ENCODE data around the gene TTC39A. TPM values are rescaled to one million over a fixed set of nuclear protein-coding genes. Genes with fewer than 3 reads are reported as not detected.

The TTC39A gene
- total RNA-seq, 1 experiment from 2014 or later = not detected

DNA sequence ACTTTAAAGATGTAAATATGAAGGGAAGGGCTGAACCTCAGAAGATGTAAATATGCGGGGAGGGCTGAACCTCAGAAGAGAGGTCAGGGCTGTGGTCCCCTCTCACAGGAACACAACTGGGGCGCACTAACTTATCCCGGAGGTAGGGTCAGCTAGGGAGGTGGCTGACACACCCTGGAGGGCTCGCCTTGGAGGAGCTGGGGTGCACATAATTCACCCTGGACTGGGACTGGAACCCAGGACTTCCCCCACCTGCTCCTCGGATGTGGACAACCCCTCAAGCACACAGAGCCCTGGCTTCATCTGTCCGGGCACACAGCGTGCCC lies 13.9 kb upstream of the TTC39A start:
- H3K9me3 ChIP-seq (ENCODE audit: low read length) = no peaks in the 10 kb centered on the region
- H3K4me2 ChIP-seq (ENCODE audit: low read depth, low read length, poor library complexity, severe bottlenecking) = no peak overlapping the region
- H3K27me3 ChIP-seq (ENCODE audit: low read length) = no peaks in the 10 kb centered on the region
- no peaks in the 10 kb centered on the region for H4K20me1 ChIP-seq (ENCODE audit: insufficient read depth, low read depth, low read length)
- H3K4me1 ChIP-seq (ENCODE audit: low read length) = peaks cover 39% of the 10 kb centered on the region
- no peaks in the 10 kb centered on the region for H3K9me2 ChIP-seq (replicated peaks; ENCODE audit: insufficient read depth, low read length)
- no peaks in the 10 kb centered on the region for H3K79me2 ChIP-seq (ENCODE audit: low read length)
- no peak for DNase-seq
- H2AFZ ChIP-seq (ENCODE audit: low read length) = no peak overlapping the region
- no peak overlapping the region for H3K9ac ChIP-seq (ENCODE audit: low read length)
- no peak overlapping the region for H3K27ac ChIP-seq (ENCODE audit: low read length)
- H3K36me3 ChIP-seq (ENCODE audit: insufficient read depth, low read length) = no peaks in the 10 kb centered on the region
- no peak overlapping the region for H3K4me3 ChIP-seq (ENCODE audit: low read length)

DNA sequence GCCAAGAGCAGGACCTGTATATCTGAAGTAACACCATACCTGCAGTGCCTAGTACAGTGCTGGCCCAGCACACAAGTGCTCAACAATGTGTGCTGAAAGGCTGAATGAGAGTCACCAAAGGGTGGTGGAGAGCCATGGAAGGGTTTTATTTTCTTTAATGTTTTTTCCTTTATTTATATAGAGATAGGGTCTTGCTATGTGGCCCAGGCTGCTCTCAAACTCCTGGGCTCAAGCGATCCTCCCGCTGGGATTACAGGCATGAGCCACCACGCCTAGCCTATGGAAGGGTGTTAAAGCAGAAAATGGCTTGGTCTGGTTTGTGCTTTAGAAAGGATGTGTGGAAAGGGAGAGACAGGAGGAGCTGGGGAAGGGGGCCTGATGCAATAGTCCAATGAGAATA lies 13.3 kb upstream of the TTC39A start:
- H3K4me3 ChIP-seq (ENCODE audit: low read length) = no peak overlapping the region
- no peaks in the 10 kb centered on the region for H3K9me3 ChIP-seq (ENCODE audit: low read length)
- no peak for DNase-seq
- no peaks in the 10 kb centered on the region for H4K20me1 ChIP-seq (ENCODE audit: insufficient read depth, low read depth, low read length)
- no peak overlapping the region for H2AFZ ChIP-seq (ENCODE audit: low read length)
- no peaks in the 10 kb centered on the region for H3K9me2 ChIP-seq (replicated peaks; ENCODE audit: insufficient read depth, low read length)
- no peak overlapping the region for H3K27ac ChIP-seq (ENCODE audit: low read length)
- H3K9ac ChIP-seq (ENCODE audit: low read length) = no peak overlapping the region
- H3K79me2 ChIP-seq (ENCODE audit: low read length) = no peaks in the 10 kb centered on the region
- H3K27me3 ChIP-seq (ENCODE audit: low read length) = no peaks in the 10 kb centered on the region
- no peaks in the 10 kb centered on the region for H3K36me3 ChIP-seq (ENCODE audit: insufficient read depth, low read length)
- H3K4me1 ChIP-seq (ENCODE audit: low read length) = peaks cover 39% of the 10 kb centered on the region
- no peak overlapping the region for H3K4me2 ChIP-seq (ENCODE audit: low read depth, low read length, poor library complexity, severe bottlenecking)

DNA sequence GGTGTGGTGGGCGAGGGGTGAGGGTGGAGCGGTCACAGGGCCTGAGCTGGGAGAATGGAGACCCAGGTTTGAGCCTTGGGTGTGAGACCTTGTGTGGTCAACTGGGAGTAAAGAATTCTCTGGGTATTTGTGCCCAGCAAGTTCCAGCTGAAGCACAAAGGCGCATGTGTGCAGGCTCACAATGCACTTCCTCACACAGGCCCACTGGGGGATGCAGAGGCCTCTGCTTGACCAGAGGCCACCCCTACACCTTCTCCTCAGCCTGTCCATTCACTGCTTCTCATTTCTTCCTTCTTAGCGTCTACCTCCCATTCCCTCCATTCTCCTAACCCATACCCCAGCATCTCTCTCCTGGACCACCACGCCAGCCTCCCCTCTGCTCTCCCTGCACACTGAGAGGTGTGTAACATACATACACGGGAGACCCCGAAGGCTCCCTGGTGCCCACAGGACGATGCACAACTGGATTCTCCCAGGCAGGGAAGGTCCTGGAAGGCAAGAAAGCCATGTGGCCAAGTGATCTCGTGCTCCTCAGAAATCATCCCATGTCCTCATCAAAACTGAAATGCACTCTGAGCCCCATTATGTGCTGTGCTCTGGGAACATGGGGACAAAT lies 12.3 kb upstream of the TTC39A start:
- H4K20me1 ChIP-seq (ENCODE audit: insufficient read depth, low read depth, low read length) = no peaks in the 10 kb centered on the region
- H3K27me3 ChIP-seq (ENCODE audit: low read length) = no peaks in the 10 kb centered on the region
- H3K9me2 ChIP-seq (replicated peaks; ENCODE audit: insufficient read depth, low read length) = no peaks in the 10 kb centered on the region
- no peaks in the 10 kb centered on the region for H3K79me2 ChIP-seq (ENCODE audit: low read length)
- H3K36me3 ChIP-seq (ENCODE audit: insufficient read depth, low read length) = no peaks in the 10 kb centered on the region
- H3K4me3 ChIP-seq (ENCODE audit: low read length) = peak overlapping the region; percentile 34; the same call in 1 of the 2 replicates
- peak overlapping the region; percentile 76 for H2AFZ ChIP-seq (ENCODE audit: low read length)
- peak overlapping the region; percentile 72 for H3K27ac ChIP-seq (ENCODE audit: low read length)
- peak overlapping the region; percentile 56 for H3K4me2 ChIP-seq (ENCODE audit: low read depth, low read length, poor library complexity, severe bottlenecking)
- peak overlapping the region; percentile 53 for H3K9ac ChIP-seq (ENCODE audit: low read length)
- no peak for DNase-seq
- H3K4me1 ChIP-seq (ENCODE audit: low read length) = peaks cover 39% of the 10 kb centered on the region
- no peaks in the 10 kb centered on the region for H3K9me3 ChIP-seq (ENCODE audit: low read length)

DNA sequence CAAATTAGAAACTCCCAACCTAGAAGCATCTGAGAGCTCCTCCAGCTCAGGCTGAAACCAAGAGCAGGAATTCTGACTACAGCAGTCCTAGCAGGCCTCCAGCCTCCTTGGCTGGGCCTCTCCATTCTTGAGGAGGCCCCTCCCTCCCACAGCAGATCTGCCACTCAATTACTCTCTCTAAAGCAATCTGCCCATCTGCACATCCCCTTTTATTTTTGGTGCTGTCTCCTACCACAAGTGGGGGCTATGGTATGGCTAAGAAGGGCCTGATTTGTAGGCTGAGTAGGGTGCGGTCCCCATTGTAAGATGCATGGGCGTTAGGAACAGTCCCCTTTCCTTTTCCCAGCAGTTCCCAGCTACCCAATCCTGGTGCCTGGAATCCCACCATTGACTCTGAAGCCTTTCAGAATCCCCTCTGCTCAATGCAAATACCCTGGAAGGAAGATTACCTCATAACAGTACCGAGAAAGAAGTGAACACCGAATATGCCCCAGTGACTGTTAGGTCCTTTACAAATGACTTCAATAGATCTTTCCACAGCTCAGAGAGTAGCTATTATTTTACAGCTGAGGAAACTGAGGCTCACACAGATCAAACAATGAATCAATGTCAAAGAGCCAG lies 11.6 kb upstream of the TTC39A start:
- peaks cover 39% of the 10 kb centered on the region for H3K4me1 ChIP-seq (ENCODE audit: low read length)
- H3K4me2 ChIP-seq (ENCODE audit: low read depth, low read length, poor library complexity, severe bottlenecking) = peak overlapping the region; percentile 56
- H3K36me3 ChIP-seq (ENCODE audit: insufficient read depth, low read length) = no peaks in the 10 kb centered on the region
- DNase-seq = peak; percentile 90
- H3K9ac ChIP-seq (ENCODE audit: low read length) = peak overlapping the region; percentile 53
- peak overlapping the region; percentile 72 for H3K27ac ChIP-seq (ENCODE audit: low read length)
- no peaks in the 10 kb centered on the region for H3K27me3 ChIP-seq (ENCODE audit: low read length)
- no peaks in the 10 kb centered on the region for H3K9me3 ChIP-seq (ENCODE audit: low read length)
- no peaks in the 10 kb centered on the region for H4K20me1 ChIP-seq (ENCODE audit: insufficient read depth, low read depth, low read length)
- no peaks in the 10 kb centered on the region for H3K9me2 ChIP-seq (replicated peaks; ENCODE audit: insufficient read depth, low read length)
- H3K79me2 ChIP-seq (ENCODE audit: low read length) = no peaks in the 10 kb centered on the region
- peak overlapping the region; percentile 76 for H2AFZ ChIP-seq (ENCODE audit: low read length)
- H3K4me3 ChIP-seq (ENCODE audit: low read length) = peak overlapping the region; percentile 34; the same call in 1 of the 2 replicates

DNA sequence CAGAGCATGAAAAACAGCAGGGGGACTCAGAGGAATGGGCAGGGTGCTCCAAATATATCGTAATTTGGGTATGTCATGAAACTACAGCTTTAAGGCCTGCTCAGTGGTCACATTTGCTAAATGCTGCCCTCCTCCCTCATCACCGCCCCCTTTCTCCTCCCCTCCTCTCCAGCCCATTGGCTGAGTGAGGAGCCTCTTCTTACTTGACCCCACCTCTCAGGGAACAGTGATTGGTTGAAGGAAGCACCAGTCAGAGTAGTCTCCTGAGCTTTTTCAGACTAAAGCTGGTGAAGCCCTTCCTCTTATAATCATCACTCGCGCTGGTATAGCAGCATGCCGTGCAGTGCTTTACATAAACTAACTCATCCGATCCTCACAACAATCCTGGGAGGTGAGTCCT lies 10.0 kb upstream of the TTC39A start:
- H3K4me1 ChIP-seq (ENCODE audit: low read length) = peaks cover 39% of the 10 kb centered on the region
- H3K27me3 ChIP-seq (ENCODE audit: low read length) = no peaks in the 10 kb centered on the region
- peak; percentile 95 for DNase-seq
- no peaks in the 10 kb centered on the region for H3K9me2 ChIP-seq (replicated peaks; ENCODE audit: insufficient read depth, low read length)
- peak overlapping the region; percentile 57 for H3K9ac ChIP-seq (ENCODE audit: low read length)
- H3K9me3 ChIP-seq (ENCODE audit: low read length) = no peaks in the 10 kb centered on the region
- H2AFZ ChIP-seq (ENCODE audit: low read length) = peak overlapping the region; percentile 80; the same call in 1 of the 2 replicates
- peak overlapping the region; percentile 57 for H3K4me3 ChIP-seq (ENCODE audit: low read length)
- H3K27ac ChIP-seq (ENCODE audit: low read length) = peak overlapping the region; percentile 50
- H3K79me2 ChIP-seq (ENCODE audit: low read length) = no peaks in the 10 kb centered on the region
- no peaks in the 10 kb centered on the region for H4K20me1 ChIP-seq (ENCODE audit: insufficient read depth, low read depth, low read length)
- H3K4me2 ChIP-seq (ENCODE audit: low read depth, low read length, poor library complexity, severe bottlenecking) = peak overlapping the region; percentile 56
- no peaks in the 10 kb centered on the region for H3K36me3 ChIP-seq (ENCODE audit: insufficient read depth, low read length)

DNA sequence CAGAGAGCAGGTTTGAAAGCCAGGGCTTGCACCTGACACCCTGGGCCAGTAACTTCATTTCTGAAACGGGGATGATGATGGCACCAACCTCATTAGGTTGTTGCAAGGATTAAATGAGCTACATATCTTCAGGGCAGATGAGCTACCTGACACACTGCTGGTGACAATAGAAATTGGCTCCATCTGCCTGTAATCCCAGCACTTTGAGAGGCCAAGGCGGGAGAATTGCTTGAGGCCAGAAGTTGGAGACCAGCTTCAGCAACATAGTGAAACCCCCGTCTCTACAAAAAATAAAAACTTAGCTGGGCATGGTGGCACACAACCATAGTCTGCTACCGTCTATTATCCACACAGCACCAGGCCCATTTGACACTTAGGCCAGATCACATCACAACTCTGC lies 6.3 kb upstream of the TTC39A start:
- no peaks in the 10 kb centered on the region for H3K9me2 ChIP-seq (replicated peaks; ENCODE audit: insufficient read depth, low read length)
- H3K4me3 ChIP-seq (ENCODE audit: low read length) = no peak overlapping the region
- no peak overlapping the region for H2AFZ ChIP-seq (ENCODE audit: low read length)
- H3K4me2 ChIP-seq (ENCODE audit: low read depth, low read length, poor library complexity, severe bottlenecking) = no peak overlapping the region
- H3K9me3 ChIP-seq (ENCODE audit: low read length) = no peaks in the 10 kb centered on the region
- no peak overlapping the region for H3K9ac ChIP-seq (ENCODE audit: low read length)
- no peaks in the 10 kb centered on the region for H4K20me1 ChIP-seq (ENCODE audit: insufficient read depth, low read depth, low read length)
- H3K27ac ChIP-seq (ENCODE audit: low read length) = no peak overlapping the region
- no peaks in the 10 kb centered on the region for H3K36me3 ChIP-seq (ENCODE audit: insufficient read depth, low read length)
- H3K27me3 ChIP-seq (ENCODE audit: low read length) = no peaks in the 10 kb centered on the region
- no peaks in the 10 kb centered on the region for H3K79me2 ChIP-seq (ENCODE audit: low read length)
- DNase-seq = no peak
- peaks cover 21% of the 10 kb centered on the region for H3K4me1 ChIP-seq (ENCODE audit: low read length)

DNA sequence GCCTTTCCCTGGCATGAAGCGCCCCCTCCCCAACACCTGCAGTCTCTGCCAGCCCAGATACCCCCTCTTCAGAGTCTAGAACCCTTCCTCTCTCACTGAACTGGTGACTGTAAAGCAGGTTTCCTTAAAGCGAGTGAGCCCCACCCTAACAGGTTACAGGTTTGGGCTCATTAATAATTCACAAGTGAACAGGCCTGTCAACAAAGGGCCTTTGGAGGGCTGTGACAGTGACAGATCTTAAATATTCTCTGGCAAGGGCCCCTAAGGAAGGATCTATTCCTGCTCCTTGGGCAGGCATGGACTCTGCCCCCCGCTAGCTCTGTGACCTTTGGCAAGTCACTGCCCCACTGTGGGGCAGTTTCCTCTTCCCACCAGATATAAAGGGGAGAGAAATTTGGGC lies 5.6 kb upstream of the TTC39A start:
- H3K4me1 ChIP-seq (ENCODE audit: low read length) = peaks cover 21% of the 10 kb centered on the region
- H3K9ac ChIP-seq (ENCODE audit: low read length) = no peak overlapping the region
- H3K9me2 ChIP-seq (replicated peaks; ENCODE audit: insufficient read depth, low read length) = no peaks in the 10 kb centered on the region
- H3K4me2 ChIP-seq (ENCODE audit: low read depth, low read length, poor library complexity, severe bottlenecking) = no peak overlapping the region
- no peak for DNase-seq
- H3K27ac ChIP-seq (ENCODE audit: low read length) = no peak overlapping the region
- no peak overlapping the region for H2AFZ ChIP-seq (ENCODE audit: low read length)
- no peaks in the 10 kb centered on the region for H3K9me3 ChIP-seq (ENCODE audit: low read length)
- no peaks in the 10 kb centered on the region for H3K79me2 ChIP-seq (ENCODE audit: low read length)
- H3K4me3 ChIP-seq (ENCODE audit: low read length) = no peak overlapping the region
- H3K36me3 ChIP-seq (ENCODE audit: insufficient read depth, low read length) = no peaks in the 10 kb centered on the region
- H4K20me1 ChIP-seq (ENCODE audit: insufficient read depth, low read depth, low read length) = no peaks in the 10 kb centered on the region
- H3K27me3 ChIP-seq (ENCODE audit: low read length) = no peaks in the 10 kb centered on the region

DNA sequence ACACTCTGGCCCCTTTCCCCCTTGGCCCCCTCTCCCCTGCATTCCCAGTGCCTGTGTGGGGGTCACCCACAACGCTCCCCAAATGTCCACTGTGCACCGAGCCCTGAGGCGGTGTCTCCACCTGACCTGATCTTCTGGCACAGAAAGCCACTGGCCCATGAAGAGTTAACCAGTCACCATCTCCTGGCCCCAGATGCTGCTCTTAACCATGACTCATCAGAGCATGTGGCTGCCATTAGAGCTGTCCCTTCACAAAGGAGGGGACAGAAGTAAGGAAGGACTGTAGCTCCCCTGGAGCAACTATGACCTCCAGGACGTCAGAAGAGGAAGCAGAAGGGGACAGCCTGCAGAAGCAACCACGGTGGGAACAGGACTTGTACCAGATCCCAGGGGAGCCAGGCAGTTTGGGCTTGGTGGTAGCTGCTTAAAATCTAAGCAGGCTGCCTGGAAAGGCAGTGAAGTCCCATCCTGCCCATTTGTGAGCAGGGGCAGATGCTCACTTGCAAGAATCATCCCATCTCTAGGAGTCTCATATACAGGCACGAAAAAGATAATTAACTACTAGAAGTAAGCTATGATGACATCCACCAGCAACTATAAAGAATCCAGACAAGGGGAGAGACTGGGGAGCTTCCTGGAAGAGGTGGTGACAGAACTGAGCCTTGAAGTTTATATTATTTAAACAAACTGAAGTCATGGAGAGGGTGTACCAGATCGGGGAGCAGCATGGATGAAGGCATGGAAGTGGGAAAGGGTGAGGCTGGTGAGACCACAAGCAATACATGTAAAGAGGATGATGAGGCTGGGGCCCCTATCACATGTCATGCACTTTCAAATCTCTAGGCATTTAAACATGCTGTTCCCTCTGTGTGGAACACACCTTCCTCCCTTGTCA lies 1.1 kb upstream of the TTC39A start:
- DNase-seq = peak; percentile 60
- Histone ChIP-seq H3K27ac (ENCODE audit: low read length) (no peak overlapping the region), H3K9me2 (replicated peaks; ENCODE audit: insufficient read depth, low read length) (no peaks in the 10 kb centered on the region), H2AFZ (ENCODE audit: low read length) (0 out of 2 replicates have a peak overlapping the region, but pooled peaks have one; percentile 3), H4K20me1 (ENCODE audit: insufficient read depth, low read depth, low read length) (no peaks in the 10 kb centered on the region), H3K9ac (ENCODE audit: low read length) (no peak overlapping the region), H3K9me3 (ENCODE audit: low read length) (no peaks in the 10 kb centered on the region), H3K36me3 (ENCODE audit: insufficient read depth, low read length) (no peaks in the 10 kb centered on the region), H3K27me3 (ENCODE audit: low read length) (no peaks in the 10 kb centered on the region), H3K4me2 (ENCODE audit: low read depth, low read length, poor library complexity, severe bottlenecking) (no peak overlapping the region), H3K79me2 (ENCODE audit: low read length) (no peaks in the 10 kb centered on the region), H3K4me1 (ENCODE audit: low read length) (peaks cover 11% of the 10 kb centered on the region), H3K4me3 (ENCODE audit: low read length) (no peak overlapping the region)

All from Karpas-422 (cell line).